HepG2 (cell line): ENCODE data around the gene PPP4R4. TPM values are rescaled to one million over a fixed set of nuclear protein-coding genes. Genes with fewer than 3 reads are reported as not detected.

Experiments used
- CENPT ChIP-seq: sonication (generic); formaldehyde crosslinking; IDR thresholded peaks from 2 replicates; pipeline ENCODE4 v1.8.0; 2022; ENCODE audit warnings: low read depth, mild to moderate bottlenecking, moderate library complexity, missing genetic modification reagents
- FOXK1 ChIP-seq: sonication (generic); formaldehyde crosslinking; IDR thresholded peaks from 2 replicates; pipeline ENCODE4 v1.4.0; 2020; ENCODE audit warnings: low read depth, missing genetic modification reagents, borderline replicate concordance
- HNRNPUL1 ChIP-seq: fragments of 200-400 bp; formaldehyde crosslinking; IDR thresholded peaks from 2 replicates; pipeline ENCODE4 v1.6.1; 2017; ENCODE audit warnings: low read depth, mild to moderate bottlenecking, low read length, moderate library complexity
- JUNB ChIP-seq: sonication (generic); formaldehyde crosslinking; IDR thresholded peaks from 2 replicates; pipeline ENCODE4 v1.8.0; 2022; ENCODE audit warnings: missing genetic modification reagents, mild to moderate bottlenecking, borderline replicate concordance
- KDM5A ChIP-seq: fragments of 200-600 bp; sonication (generic); IDR thresholded peaks from 2 replicates; pipeline ENCODE4 v1.7.0; 2018; ENCODE audit warnings: antibody characterized with exemption, mild to moderate bottlenecking, low read length, borderline replicate concordance
- MED1 ChIP-seq: sonication (generic); formaldehyde crosslinking; IDR thresholded peaks from 2 replicates; pipeline ENCODE4 v1.4.0; 2020; ENCODE audit warnings: missing genetic modification reagents
- NFE2L1 ChIP-seq: sonication (generic); formaldehyde crosslinking; IDR thresholded peaks from 2 replicates; pipeline ENCODE4 v1.4.0; 2020; ENCODE audit warnings: missing genetic modification reagents, mild to moderate bottlenecking, borderline replicate concordance
- PITX1 ChIP-seq: sonication (generic); formaldehyde crosslinking; IDR thresholded peaks from 2 replicates; pipeline ENCODE4 v1.5.1; 2020; ENCODE audit warnings: mild to moderate bottlenecking, missing genetic modification reagents
- POGZ ChIP-seq: sonication (generic); formaldehyde crosslinking; IDR thresholded peaks from 2 replicates; pipeline ENCODE4 v1.4.0; 2020; ENCODE audit warnings: mild to moderate bottlenecking, missing genetic modification reagents
- POLR2G ChIP-seq: fragments of 200-400 bp; formaldehyde crosslinking; IDR thresholded peaks from 2 replicates; pipeline ENCODE4 v1.6.1; 2018; ENCODE audit warnings: mild to moderate bottlenecking, low read depth, low read length, moderate library complexity
- SIX1 ChIP-seq: sonication (generic); formaldehyde crosslinking; IDR thresholded peaks from 2 replicates; pipeline ENCODE4 v1.4.0; 2020; ENCODE audit warnings: missing genetic modification reagents, borderline replicate concordance
- TAF1 ChIP-seq: sonication (generic); formaldehyde crosslinking; IDR thresholded peaks from 2 replicates; pipeline ENCODE4 v1.4.0; 2020; ENCODE audit warnings: missing genetic modification reagents
- THAP11 ChIP-seq: IDR thresholded peaks from 2 replicates; pipeline ENCODE4 v1.6.1; 2016; ENCODE audit warnings: missing biosample characterization, missing genetic modification reagents
- YEATS4 ChIP-seq: sonication (generic); formaldehyde crosslinking; IDR thresholded peaks from 2 replicates; pipeline ENCODE4 v1.4.0; 2020; ENCODE audit warnings: missing genetic modification reagents, borderline replicate concordance
- YY1 ChIP-seq: IDR thresholded peaks from 2 replicates; pipeline ENCODE4 v1.6.1; 2011; ENCODE audit warnings: low read length, low read depth, moderate library complexity, mild to moderate bottlenecking; ENCODE audit not compliant: insufficient read depth, insufficient replicate concordance
- ZBTB21 ChIP-seq: sonication (generic); formaldehyde crosslinking; IDR thresholded peaks from 2 replicates; pipeline ENCODE4 v1.4.0; 2020; ENCODE audit warnings: missing genetic modification reagents
- ZBTB7B ChIP-seq: sonication (generic); formaldehyde crosslinking; IDR thresholded peaks from 2 replicates; pipeline ENCODE4 v1.4.0; 2020; ENCODE audit warnings: missing genetic modification reagents
- ZBTB8A ChIP-seq: sonication (generic); formaldehyde crosslinking; IDR thresholded peaks from 2 replicates; pipeline ENCODE4 v1.4.0; 2020; ENCODE audit warnings: mild to moderate bottlenecking, low read depth, missing genetic modification reagents, borderline replicate concordance
- ZFX ChIP-seq: sonication (generic); formaldehyde crosslinking; IDR thresholded peaks from 2 replicates; pipeline ENCODE4 v1.4.0; 2020; ENCODE audit warnings: mild to moderate bottlenecking, low read depth, missing genetic modification reagents, moderate library complexity
- ZNF20 ChIP-seq: sonication (generic); formaldehyde crosslinking; IDR thresholded peaks from 2 replicates; pipeline ENCODE4 v1.4.0; 2020; ENCODE audit warnings: mild to moderate bottlenecking, moderate library complexity, missing genetic modification reagents
- ZNF263 ChIP-seq: sonication (generic); formaldehyde crosslinking; IDR thresholded peaks from 2 replicates; pipeline ENCODE4 v1.4.0; 2020; ENCODE audit warnings: missing genetic modification reagents
- ZNF326 ChIP-seq: sonication (generic); formaldehyde crosslinking; IDR thresholded peaks from 2 replicates; pipeline ENCODE4 v1.4.0; 2020; ENCODE audit warnings: missing genetic modification reagents, borderline replicate concordance
- ZNF577 ChIP-seq: sonication (generic); formaldehyde crosslinking; IDR thresholded peaks from 2 replicates; pipeline ENCODE4 v1.4.0; 2020; ENCODE audit warnings: mild to moderate bottlenecking, low read depth, missing genetic modification reagents, borderline replicate concordance
- ZNF589 ChIP-seq: sonication (generic); formaldehyde crosslinking; conservative IDR thresholded peaks from 2 replicates; pipeline ENCODE4 v1.8.0; 2022; ENCODE audit warnings: mild to moderate bottlenecking, moderate library complexity, missing genetic modification reagents
- ZNF761 ChIP-seq: sonication (generic); formaldehyde crosslinking; conservative IDR thresholded peaks from 2 replicates; pipeline ENCODE4 v1.4.0; 2020; ENCODE audit warnings: mild to moderate bottlenecking, missing genetic modification reagents
- polyA plus RNA-seq, 8 experiments: library from polyadenylated mRNA; depleted of rRNA in 3 of 8; stranded (reverse) in 7 of 8; unstranded in 1 of 8; fragments of >200 nt; fragmentation: Illumina TruSeq in 4 of 8; extraction: Trizol in 4 of 8; gene quantifications; 2 replicates each; pipeline versions ENCODE4 v1.2.1 to v1.2.3, GENCODE V29; 2011 to 2016; ENCODE audit warnings: low read depth in 4 of 8, missing spikeins in 1 of 8, mixed read lengths in 1 of 8; ENCODE audit not compliant: insufficient read depth in 1 of 8
- total RNA-seq, 5 experiments: library from RNA; depleted of rRNA; stranded (reverse); fragments of >200 nt; fragmentation: Illumina TruSeq; extraction: Trizol; gene quantifications; 2 replicates each; pipeline ENCODE4 v1.2.3, GENCODE V29; 2016; ENCODE audit warnings: low read depth in 1 of 5
- TF ChIP-seq, protein P1 (sequence below): sonication (generic); formaldehyde crosslinking; IDR thresholded peaks from 2 replicates; pipeline ENCODE4 v1.5.0; 2020; ENCODE audit warnings: missing genetic modification reagents
- TF ChIP-seq, protein P2 (sequence below): sonication (generic); formaldehyde crosslinking; IDR thresholded peaks from 2 replicates; pipeline ENCODE4 v1.4.0; 2020; ENCODE audit warnings: mild to moderate bottlenecking, missing genetic modification reagents
- TF ChIP-seq, protein P3 (sequence below): sonication (generic); formaldehyde crosslinking; IDR thresholded peaks from 2 replicates; pipeline ENCODE4 v1.5.0; 2020; ENCODE audit warnings: mild to moderate bottlenecking, missing genetic modification reagents, moderate library complexity

Gene PPP4R4
- total and polyA plus RNA-seq, 2 of the 13 experiments (the other 11 are each of a cell fraction or from before 2014, with no cell fraction given) = 9.5 to 19.8 TPM

DNA sequence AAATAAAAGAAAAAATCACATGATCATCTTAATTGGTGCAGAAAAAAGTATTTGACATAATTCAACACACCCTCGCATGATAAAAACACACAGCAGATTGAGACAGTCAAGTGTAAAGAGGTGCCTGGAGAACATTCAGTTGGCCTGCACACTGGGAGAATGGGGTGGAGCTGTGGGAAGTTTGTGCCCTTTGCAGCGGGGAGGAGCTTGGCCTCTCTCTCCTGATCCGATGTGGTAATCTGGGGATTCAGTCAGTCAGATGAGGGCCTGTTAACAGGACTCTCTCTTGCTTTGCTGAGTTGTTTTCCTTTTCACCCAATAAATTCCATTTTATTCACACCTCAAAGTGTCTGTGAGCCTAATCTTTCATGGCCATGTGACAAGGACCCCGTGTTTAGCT lies 143.1 kb downstream of the PPP4R4 start (continued):
- TF ChIP-seq CENPT (no peak), NFE2L1 (no peak), MED1 (CRISPR knock-in tag) (peak; percentile 55; the same call in 1 of the 2 replicates), ZNF589 (CRISPR knock-in tag) (no peak), ZNF577 (CRISPR knock-in tag) (no peak), FOXK1 (no peak), TAF1 (CRISPR knock-in tag) (0 out of 2 replicates have a peak, but pooled peaks have one; percentile 19), POLR2G (peak; percentile 63), SIX1 (no peak), ZNF20 (CRISPR knock-in tag) (no peak), ZNF326 (no peak), YEATS4 (CRISPR knock-in tag) (peak; percentile 38; the same call in 1 of the 2 replicates), PITX1 (CRISPR knock-in tag) (0 out of 2 replicates have a peak, but pooled peaks have one; percentile 29), JUNB (CRISPR knock-in tag) (no peak), YY1 (no peak), POGZ (peak; percentile 51; the same call in 1 of the 2 replicates), KDM5A (no peak), ZBTB7B (CRISPR knock-in tag) (no peak), HNRNPUL1 (no peak), ZBTB8A (CRISPR knock-in tag) (no peak), THAP11 (peak; percentile 42), ZBTB21 (CRISPR knock-in tag) (no peak), ZNF761 (no peak), ZFX (CRISPR knock-in tag) (peak; percentile 72), ZNF263 (CRISPR knock-in tag) (0 out of 2 replicates have a peak, but pooled peaks have one; percentile 23)
- TF ChIP-seq, protein P1, sequence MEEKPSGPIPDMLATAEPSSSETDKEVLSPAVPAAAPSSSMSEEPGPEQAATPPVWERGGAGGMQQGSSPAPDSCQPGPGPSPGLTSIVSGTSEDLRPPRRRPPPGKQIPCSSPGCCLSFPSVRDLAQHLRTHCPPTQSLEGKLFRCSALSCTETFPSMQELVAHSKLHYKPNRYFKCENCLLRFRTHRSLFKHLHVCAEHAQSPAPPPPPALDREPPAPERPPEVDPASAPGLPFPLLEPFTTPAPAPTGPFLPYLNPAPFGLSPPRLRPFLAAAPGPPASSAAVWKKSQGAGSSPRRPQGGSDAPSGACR (CRISPR knock-in tag) = no peak
- TF ChIP-seq, protein P2, sequence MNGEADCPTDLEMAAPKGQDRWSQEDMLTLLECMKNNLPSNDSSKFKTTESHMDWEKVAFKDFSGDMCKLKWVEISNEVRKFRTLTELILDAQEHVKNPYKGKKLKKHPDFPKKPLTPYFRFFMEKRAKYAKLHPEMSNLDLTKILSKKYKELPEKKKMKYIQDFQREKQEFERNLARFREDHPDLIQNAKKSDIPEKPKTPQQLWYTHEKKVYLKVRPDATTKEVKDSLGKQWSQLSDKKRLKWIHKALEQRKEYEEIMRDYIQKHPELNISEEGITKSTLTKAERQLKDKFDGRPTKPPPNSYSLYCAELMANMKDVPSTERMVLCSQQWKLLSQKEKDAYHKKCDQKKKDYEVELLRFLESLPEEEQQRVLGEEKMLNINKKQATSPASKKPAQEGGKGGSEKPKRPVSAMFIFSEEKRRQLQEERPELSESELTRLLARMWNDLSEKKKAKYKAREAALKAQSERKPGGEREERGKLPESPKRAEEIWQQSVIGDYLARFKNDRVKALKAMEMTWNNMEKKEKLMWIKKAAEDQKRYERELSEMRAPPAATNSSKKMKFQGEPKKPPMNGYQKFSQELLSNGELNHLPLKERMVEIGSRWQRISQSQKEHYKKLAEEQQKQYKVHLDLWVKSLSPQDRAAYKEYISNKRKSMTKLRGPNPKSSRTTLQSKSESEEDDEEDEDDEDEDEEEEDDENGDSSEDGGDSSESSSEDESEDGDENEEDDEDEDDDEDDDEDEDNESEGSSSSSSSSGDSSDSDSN (CRISPR knock-in tag) = 0 out of 2 replicates have a peak, but pooled peaks have one; percentile 21
- TF ChIP-seq, protein P3, sequence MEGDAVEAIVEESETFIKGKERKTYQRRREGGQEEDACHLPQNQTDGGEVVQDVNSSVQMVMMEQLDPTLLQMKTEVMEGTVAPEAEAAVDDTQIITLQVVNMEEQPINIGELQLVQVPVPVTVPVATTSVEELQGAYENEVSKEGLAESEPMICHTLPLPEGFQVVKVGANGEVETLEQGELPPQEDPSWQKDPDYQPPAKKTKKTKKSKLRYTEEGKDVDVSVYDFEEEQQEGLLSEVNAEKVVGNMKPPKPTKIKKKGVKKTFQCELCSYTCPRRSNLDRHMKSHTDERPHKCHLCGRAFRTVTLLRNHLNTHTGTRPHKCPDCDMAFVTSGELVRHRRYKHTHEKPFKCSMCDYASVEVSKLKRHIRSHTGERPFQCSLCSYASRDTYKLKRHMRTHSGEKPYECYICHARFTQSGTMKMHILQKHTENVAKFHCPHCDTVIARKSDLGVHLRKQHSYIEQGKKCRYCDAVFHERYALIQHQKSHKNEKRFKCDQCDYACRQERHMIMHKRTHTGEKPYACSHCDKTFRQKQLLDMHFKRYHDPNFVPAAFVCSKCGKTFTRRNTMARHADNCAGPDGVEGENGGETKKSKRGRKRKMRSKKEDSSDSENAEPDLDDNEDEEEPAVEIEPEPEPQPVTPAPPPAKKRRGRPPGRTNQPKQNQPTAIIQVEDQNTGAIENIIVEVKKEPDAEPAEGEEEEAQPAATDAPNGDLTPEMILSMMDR (CRISPR knock-in tag) = peak; percentile 7; the same call in 1 of the 2 replicates
